H4 (cell line): ENCODE data around the gene TTC13. TPM values are rescaled to one million over a fixed set of nuclear protein-coding genes. Genes with fewer than 3 reads are reported as not detected.
"Not testable (repeated sequence)": the region's sequence is repeated elsewhere in the genome, so short reads cannot be mapped to it uniquely, and the experiment has no call there.

Experiments
- DNase-seq: peaks from one replicate; pipeline ENCODE4 v3.0.0-alpha.2; 2015; ENCODE audit warnings: low spot score
- total RNA-seq: library from RNA; depleted of rRNA; stranded (reverse); fragments of >200 nt; shearing (Covaris generic); gene quantifications from 2 replicates; pipeline ENCODE4 v1.2.3, GENCODE V29; 2014

TTC13 gene
- total RNA-seq, 1 experiment from 2014 or later = 8.3 TPM

DNA sequence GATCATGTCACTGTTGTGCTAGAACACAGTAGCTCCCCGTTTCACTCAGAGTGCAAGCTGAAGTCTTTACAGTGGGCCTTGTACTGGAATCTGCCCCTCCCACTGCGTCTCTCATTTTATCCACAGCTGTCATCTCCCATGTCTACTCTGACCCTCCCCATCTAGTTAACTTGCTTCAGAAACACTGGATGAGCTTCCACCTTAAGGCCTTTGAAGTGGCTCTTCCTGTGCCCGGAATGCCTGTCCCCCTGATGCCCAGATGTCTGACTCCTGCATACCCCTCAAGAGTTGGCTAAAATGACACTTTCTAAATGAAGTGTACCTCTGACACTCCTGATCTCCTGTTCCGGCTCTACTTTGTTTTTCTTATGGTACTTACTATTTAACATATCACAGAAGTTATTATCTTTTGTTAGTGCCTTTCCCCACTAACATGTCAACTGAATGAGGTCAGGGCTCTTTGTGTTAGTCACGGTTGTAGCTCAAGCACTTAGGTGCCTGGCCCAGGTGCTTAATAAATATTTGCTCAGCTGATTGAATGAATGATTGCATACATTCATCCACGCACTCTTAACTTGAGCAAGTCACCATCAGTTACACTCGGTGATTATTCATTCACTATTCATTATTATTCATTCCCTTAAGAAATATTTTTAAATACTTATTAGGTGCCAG is 13.6 kb upstream of the TTC13 start:
- no peak for DNase-seq

DNA sequence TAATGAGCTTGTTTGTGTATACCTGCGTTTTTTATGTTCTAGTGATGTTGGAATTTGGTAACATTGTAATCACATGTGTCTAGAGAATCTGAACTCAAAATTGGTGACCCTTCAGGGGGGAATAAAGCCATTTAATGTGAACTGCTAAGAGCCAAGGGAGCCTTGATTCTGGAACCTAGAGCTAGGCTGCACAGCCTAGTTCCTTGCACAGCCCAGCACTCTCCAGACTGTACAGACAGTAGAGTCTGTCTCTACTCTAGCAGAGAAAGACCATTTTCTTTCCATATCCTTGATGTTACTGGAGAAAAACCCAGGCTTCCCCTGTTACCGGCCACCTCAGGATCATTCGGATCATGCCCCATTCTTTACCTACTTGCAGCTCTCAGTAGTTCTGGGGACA is 8.8 kb upstream of the TTC13 start:
- no peak for DNase-seq

DNA sequence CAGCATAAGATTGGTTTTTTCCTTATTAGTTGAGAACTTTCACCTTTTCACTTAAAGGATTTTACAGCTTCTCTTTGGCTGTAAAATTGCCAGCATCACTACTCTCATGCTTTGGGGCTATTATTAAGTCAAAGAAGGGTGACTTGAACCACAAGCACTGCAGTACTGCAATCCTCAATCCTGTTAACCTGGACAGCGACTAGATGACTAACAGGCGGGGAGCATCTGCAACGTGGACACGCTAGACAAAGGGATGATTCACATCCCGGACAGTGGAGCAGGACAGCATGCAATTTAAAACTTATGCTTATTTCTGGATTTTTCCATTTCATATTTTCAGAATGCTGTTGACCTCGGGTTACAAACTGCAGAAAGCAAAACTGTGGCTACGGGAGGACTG is 8.3 kb upstream of the TTC13 start:
- DNase-seq = no peak

DNA sequence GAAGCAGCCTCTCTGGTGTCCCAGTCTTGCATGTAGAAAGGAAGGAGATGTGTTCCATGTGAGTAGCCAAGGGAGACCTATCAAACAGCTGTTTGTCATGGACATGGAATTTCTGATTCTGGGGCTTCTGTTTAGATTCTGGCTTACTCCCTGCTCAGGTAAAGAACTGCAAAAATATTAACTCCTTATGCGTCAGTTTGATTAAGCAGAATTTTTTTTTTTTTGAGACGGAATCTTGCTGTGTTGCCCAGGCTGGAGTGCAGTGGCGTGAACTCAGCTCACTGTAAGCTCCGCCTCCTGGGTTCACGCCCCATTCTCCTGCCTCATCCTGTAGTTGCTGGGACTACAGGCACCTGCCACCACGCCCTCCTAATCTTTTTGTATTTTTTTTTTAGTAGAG is 7.0 kb upstream of the TTC13 start:
- DNase-seq = no peak

- not testable (repeated sequence) for DNase-seq
These were observed 6.2 kb upstream of the TTC13 start for GRCh38 chr1:230984622-230985515.

- DNase-seq = no peak
These were observed 5.2 kb upstream of the TTC13 start for GRCh38 chr1:230983811-230984210.

DNA sequence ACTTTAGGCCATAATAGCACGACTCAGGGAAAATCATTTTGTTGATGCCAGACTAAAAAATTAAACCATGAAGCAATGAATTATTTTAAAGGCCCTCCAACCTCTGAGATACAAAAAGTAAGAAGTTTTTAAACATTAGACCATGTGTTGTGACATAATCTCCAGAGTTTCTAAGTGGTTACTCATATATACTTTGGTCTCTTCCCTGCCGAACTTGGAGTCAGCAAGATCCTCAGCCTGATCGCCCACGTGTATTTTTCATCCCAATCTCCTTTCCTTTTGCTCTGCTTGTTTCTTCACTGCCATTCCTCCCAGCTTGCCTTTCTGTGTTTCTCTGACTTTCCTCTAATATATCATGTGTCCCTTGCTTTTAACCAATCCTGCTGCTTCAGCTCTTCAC is 4.0 kb upstream of the TTC13 start:
- no peak for DNase-seq

- no peak for DNase-seq
These were observed 1.3 kb upstream of the TTC13 start for GRCh38 chr1:230979952-230980351.

GRCh38 chr1:230979389-230979716 is 692 bp upstream of the TTC13 start:
- no peak for DNase-seq

DNA sequence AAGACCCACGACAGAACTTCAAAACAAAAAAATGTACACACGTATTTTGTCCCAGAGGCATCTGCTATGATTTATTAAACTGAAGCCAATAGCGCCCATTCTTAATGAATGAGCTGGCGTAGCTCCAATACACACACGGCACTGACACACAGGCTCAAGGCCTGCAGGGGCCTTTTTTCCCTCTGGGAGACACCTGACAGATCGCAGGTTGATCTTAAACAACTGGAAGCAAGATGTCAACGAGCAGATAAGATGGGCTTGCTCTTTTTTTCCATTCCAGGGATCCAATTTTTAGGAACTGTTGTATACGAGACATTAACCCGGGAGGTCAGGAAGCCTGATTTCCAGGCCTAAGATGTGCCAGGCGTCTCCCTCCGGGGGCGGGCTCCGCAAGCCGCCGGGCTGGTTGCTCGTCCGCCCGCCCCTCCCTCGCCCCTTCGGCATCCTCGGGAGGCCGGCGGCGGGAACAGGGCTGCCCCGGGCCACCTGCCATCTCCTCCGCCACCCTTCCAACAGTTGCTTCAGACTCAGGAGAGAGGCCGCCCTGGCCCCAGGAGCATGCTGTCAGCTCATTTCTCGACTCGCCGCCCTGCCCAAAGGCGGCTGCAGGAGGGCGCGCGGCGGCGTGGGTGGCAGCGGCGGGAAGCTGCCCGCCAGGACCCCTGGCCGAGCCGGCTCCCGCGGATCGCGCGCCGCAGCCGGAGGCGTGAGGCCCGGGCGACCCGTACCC is 735 bp downstream of the TTC13 start:
- DNase-seq = no peak

DNA sequence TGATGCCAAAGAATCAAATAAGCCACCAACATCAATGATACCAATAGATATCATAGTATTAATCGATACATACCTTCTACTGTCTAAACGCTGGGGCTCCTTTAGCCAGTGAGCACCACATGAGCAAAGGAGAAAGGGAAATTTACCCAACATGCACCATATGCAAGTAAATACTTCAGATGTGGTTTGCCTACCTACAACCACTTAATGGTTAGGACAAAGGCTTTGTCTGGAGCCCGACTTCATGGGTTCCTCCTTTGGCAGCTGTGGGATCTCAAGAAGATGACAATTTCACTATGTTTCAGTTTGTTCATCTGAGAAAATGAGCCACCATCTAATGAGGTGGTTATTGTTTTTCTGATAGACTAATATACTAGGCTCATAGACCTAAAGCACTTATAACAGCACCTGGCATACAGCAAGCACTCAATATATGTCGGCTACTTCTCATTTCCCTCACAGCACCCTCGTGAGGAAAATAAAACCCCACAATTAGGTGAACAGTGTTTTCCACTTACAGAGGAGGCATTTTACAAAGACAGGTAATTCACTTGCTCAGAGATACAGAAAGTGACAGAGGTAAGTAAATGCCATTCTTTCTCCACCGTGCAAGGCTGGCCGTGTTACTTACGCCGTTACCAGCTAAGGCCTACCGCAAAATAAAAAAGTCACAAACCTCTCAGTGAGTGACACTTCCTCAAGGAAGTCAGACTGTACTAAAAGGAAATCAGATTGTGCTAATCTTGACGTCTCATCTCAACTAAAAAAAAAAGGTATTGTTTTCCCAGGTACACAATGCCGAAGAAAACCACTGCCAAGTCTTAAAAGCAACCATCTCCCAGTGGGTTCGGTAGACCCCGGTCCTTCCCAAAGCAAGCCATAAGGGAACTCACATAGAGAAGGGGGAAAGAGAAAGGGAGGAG is 1.6 kb downstream of the TTC13 start:
- DNase-seq = no peak

DNA sequence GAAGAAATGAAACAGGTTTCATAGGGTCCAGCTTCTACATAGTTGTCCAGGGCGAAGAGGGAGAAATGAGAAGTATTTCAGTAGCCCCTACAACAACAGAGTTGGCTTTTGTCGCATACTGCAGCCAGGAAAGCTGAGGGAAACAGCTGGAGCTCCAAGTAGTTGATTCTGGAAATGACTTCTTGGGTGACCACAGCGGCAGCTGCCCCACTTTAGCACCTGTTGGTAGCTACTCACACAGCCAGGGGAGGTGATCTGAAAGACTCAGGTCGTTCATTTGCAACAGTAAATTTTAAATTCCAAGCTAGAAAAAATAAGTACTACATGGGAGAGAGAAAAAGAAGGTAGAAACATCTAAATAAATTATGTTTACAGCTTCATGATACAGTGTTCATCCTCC is 2.3 kb downstream of the TTC13 start:
- no peak for DNase-seq

DNA sequence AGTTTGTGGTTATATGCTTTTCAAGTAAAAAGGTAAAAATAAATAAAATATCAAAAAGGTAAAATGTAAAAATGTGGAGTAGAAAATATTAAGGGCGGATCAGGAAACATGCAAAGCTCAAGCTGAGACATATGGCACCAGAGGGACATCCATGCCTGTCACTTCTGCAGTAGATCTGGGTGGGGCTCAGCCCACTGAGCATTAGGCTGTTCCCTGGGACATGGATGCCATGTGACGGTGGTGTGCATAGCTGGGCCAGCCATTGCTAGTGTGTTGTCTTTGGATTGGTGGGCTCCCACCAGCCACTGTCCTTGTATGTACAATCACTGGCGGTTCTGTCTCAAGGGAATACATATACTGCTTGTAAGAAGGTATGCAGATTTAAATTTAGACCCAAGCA is 3.0 kb downstream of the TTC13 start:
- DNase-seq = no peak

- no peak for DNase-seq
These were observed 5.8 kb downstream of the TTC13 start for GRCh38 chr1:230972855-230973271.

DNA sequence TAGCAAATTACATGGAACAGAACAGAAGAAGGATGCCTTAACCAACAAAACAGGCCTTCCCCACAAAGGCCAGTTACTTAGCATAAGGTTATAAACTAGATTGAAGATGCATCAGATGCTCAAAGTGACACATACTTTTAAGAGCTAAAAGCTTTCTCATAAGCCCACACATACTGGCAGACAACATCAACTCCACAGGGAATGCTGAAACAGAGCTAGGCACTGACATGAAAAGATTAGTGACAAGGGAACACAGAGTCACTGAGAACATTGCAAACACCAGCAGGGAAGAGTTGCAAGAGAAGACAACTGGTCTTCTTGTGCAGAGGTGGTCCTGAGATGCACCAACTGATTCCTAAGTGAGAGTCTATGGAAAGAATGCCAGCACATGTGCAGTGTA is 6.9 kb downstream of the TTC13 start:
- no peak for DNase-seq

GRCh38 chr1:230970432-230970831 is 8.2 kb downstream of the TTC13 start:
- DNase-seq = no peak

DNA sequence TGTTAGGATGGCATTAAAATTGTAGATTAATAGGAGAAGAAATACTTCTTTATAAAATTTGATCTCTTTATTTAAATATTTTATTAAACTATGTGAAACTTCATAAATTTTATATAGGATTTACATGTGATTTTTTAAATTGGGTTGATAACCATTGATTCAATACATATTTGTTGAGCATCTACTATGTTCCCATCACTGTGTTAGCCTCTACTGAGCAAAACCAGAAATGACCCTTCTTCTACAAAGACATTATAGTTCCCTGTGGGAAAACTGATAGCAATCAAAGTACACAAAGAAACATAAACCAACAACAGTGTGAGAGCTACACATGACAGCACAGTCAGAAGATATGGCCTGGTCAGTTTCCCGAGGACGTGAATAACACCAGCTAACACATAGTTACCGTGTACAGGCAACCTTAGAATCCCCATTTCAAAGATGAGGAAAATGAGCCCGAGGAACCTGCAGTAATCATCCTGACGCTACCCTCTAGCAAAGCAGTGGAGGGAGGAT is 12.2 kb downstream of the TTC13 start:
- DNase-seq = no peak

DNA sequence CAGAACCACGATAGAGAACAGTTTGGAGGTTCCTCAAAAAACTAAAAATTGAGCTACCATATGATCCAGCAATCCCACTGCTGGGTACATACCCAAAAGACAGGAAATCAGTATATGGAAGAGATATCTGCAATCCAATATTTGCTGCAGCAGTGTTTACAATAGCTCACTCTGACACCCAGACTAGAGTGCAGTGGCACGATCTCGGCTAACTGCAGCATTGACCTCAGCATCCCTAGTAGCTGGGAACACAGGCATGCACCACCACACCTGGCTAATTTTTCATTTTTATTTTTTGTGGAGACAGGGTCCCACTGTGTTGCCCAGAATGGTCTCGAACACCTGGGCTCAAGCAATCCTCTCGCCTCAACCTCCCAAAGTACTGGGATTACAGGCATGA is 13.1 kb downstream of the TTC13 start:
- DNase-seq = no peak

- no peak for DNase-seq
These were observed 13.8 kb downstream of the TTC13 start for GRCh38 chr1:230964896-230965295.

- no peak for DNase-seq
These were observed 20.3 kb downstream of the TTC13 start for GRCh38 chr1:230958370-230958769.

DNA sequence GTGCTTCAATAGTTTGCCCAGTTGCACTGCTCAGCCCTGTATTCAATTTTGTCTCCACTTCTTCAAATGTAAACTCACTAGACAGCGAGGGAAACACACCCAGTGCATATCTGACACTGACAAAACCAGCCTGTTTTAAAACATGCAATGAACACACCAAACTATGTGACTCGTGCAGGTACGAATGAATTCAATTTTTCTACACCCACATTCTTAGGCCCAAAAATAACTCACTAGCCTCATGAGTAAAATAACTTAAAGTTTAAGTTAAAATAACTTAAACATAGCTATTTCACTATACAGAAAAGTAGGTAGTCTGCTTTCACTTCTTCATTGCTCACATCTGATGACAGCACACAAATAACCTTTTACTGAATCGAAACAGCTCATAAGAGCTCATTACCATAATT is 21.1 kb downstream of the TTC13 start:
- no peak for DNase-seq
